Activated CD4-positive, alpha-beta T cell treated with anti-CD3 and anti-CD28 coated beads, Interleukin-2, amount 50 U/mL, for 24 hours (primary cell): ENCODE data around the gene CFAP20DC.
"Not testable (repeated sequence)": the region's sequence is repeated elsewhere in the genome, so short reads cannot be mapped to it uniquely, and the experiment has no call there.

Experiments used
- DNase-seq, 2 donors: peaks; one replicate each; pipeline ENCODE4 v3.0.0-alpha.2; 2020; ENCODE audit warnings: low read depth in 1 of 2, low spot score in 1 of 2

CFAP20DC gene

GRCh38 chr3:59049671-59050331, at the start of gene CFAP20DC:
TSS of gene CFAP20DC (minus strand) at chr3:59050025. CDS start at chr3:59049631, 394 bp downstream.
- peak; percentile 76 to 89 for DNase-seq

- DNase-seq = not testable (repeated sequence)
Measured at GRCh38 chr3:59098516-59098915, 48.7 kb upstream of the CFAP20DC start.

GRCh38 chr3:59094446-59094845, 44.6 kb upstream of the CFAP20DC start:
- no peak for DNase-seq

GRCh38 chr3:59093521-59093920, 43.7 kb upstream of the CFAP20DC start:
- no peak for DNase-seq

- DNase-seq = no peak
Measured at GRCh38 chr3:59088761-59089160, 38.9 kb upstream of the CFAP20DC start.

- DNase-seq = no peak
Measured at GRCh38 chr3:59085976-59086375, 36.2 kb upstream of the CFAP20DC start.

GRCh38 chr3:59084583-59084982, 34.8 kb upstream of the CFAP20DC start:
- DNase-seq = no peak

- no peak for DNase-seq
Measured at GRCh38 chr3:59082106-59082505, 32.3 kb upstream of the CFAP20DC start.

- DNase-seq = no peak
Measured at GRCh38 chr3:59081071-59081470, 31.2 kb upstream of the CFAP20DC start.

- no peak for DNase-seq
Measured at GRCh38 chr3:59079962-59080361, 30.1 kb upstream of the CFAP20DC start.

GRCh38 chr3:59074764-59075163, 24.9 kb upstream of the CFAP20DC start:
- no peak for DNase-seq

- DNase-seq = no peak
Measured at GRCh38 chr3:59072681-59073080, 22.9 kb upstream of the CFAP20DC start.

GRCh38 chr3:59069838-59070237, 20.0 kb upstream of the CFAP20DC start:
- no peak for DNase-seq

- DNase-seq = no peak
Measured at GRCh38 chr3:59065240-59065639, 15.4 kb upstream of the CFAP20DC start.

GRCh38 chr3:59064728-59065127, 14.9 kb upstream of the CFAP20DC start:
- DNase-seq = no peak

GRCh38 chr3:59064276-59064675, 14.5 kb upstream of the CFAP20DC start:
- DNase-seq = no peak

GRCh38 chr3:59056706-59057105, 6.9 kb upstream of the CFAP20DC start:
- no peak for DNase-seq

- DNase-seq = peak in 1 of 2 donors; percentile 11
Measured at GRCh38 chr3:59052803-59053411, 3.1 kb upstream of the CFAP20DC start.

GRCh38 chr3:59050811-59051414, 1.1 kb upstream of the CFAP20DC start:
- not testable (repeated sequence) for DNase-seq

- DNase-seq = no peak
Measured at GRCh38 chr3:59046839-59047238, 3.0 kb downstream of the CFAP20DC start.

GRCh38 chr3:59043391-59043790, 6.4 kb downstream of the CFAP20DC start:
- no peak for DNase-seq

GRCh38 chr3:59040902-59041301, 8.9 kb downstream of the CFAP20DC start:
- DNase-seq = no peak
